Measurements from ENCODE around the gene SNX13.

DNA sequence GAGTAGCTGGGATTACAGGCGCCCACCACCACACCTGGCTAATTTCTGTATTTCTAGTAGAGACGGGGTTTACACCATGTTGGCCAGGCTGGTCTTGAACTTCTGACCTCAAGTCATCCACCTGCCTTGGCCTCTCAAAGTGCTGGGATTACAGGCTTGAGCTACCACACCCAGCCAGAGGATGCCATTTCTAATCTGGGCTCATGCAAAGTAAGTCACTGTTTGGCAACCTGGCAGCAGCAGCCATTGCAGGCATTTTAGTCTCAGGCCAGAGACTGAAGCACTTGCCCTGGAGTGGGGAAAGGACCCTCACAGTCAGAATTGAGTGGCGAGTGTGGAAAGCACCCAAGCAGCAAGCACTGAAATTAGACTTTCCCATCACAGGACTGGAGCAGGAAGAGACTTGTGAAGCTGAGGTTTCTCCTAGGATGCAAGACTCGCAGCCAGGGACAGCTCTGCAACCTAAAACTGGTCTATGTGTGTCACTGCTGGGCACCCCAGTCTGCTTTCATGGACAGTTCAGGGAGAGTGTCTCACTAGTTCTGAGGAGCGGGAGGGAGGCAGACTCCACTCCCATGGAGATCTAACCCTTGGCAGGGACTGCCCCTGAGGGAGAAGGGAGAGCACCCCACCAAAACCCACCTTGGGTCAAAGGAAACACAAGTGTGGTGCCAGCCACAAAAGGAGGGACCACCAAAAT is 27.6 kb downstream of the SNX13 start:
- TF ChIP-seq POLR2A (IDR thresholded peaks at IDR 0.05; ENCODE audit: low read length) (no peak), GATA1 (IDR thresholded peaks at IDR 0.05; ENCODE audit: low read depth, low read length) (no peak)

Measured in erythroblast (primary cell).